Heart right ventricle (tissue), 16 donors: ENCODE measurements around the gene PTMA. TPM values are rescaled to one million over a fixed set of nuclear protein-coding genes. Genes with fewer than 3 reads are reported as not detected.

Experiments
- ATAC-seq, 8 donors: fragments of 200-7000 bp; cut with Tn5 transposase; one replicate each; pipeline ENCODE4 v1.9.1; 2020; ENCODE audit warnings: mild to moderate bottlenecking in 8 of 8, moderate library complexity in 8 of 8, moderate number of reproducible peaks in 1 of 8
- DNase-seq, 2 donors: peaks; one replicate each; pipeline ENCODE4 v3.0.0-alpha.2; 2020
- H3K27ac ChIP-seq, 10 donors: fragments of 200-600 bp; sonication (generic) in 2 of 10; one replicate each; pipeline versions ENCODE4 v1.5.0 to v1.8.0; 2020 to 2022; ENCODE audit warnings: mild to moderate bottlenecking in 3 of 10
- H3K27me3 ChIP-seq, 7 donors: fragments of 200-600 bp; one replicate each; pipeline ENCODE4 v1.8.0; 2021 to 2022; ENCODE audit warnings: mild to moderate bottlenecking in 2 of 7
- H3K36me3 ChIP-seq, 9 donors: fragments of 200-600 bp; sonication (generic) in 1 of 9; one replicate each; pipeline versions ENCODE4 v1.5.0 to v1.8.0; 2020 to 2022; ENCODE audit warnings: mild to moderate bottlenecking in 2 of 9
- H3K4me1 ChIP-seq, 9 donors: fragments of 200-600 bp; sonication (generic) in 1 of 9; one replicate each; pipeline versions ENCODE4 v1.5.0 to v1.8.0; 2020 to 2022; ENCODE audit warnings: mild to moderate bottlenecking in 4 of 9
- H3K4me3 ChIP-seq, 10 donors: fragments of 200-600 bp; sonication (generic) in 2 of 10; one replicate each; pipeline versions ENCODE4 v1.5.0 to v1.8.0; 2020 to 2022; ENCODE audit warnings: mild to moderate bottlenecking in 7 of 10, moderate library complexity in 2 of 10
- H3K9me3 ChIP-seq, 11 donors: fragments of 200-600 bp in 10 of 11; sonication (generic) in 2 of 11; one replicate each; pipeline versions ENCODE4 v1.5.0 to v1.8.0; 2013 to 2022; ENCODE audit warnings: mild to moderate bottlenecking in 2 of 11, control low read depth in 1 of 11, moderate library complexity in 1 of 11
- CTCF ChIP-seq, 9 donors: fragments of 200-600 bp; sonication (generic) in 2 of 9; IDR thresholded peaks; one replicate each; pipeline versions ENCODE4 v1.5.0 to v1.8.0; 2021 to 2022; ENCODE audit warnings: antibody characterized with exemption in 9 of 9, mild to moderate bottlenecking in 5 of 9, moderate library complexity in 1 of 9
- WGBS, 2 donors: extraction: QIAGEN DNeasy Blood & Tissue Kit; methylation state at CpG; one replicate each; pipeline ENCODE4 v1.1.7; 2013; ENCODE audit warnings: inconsistent platforms in 1 of 2; 5-methylcytosine and 5-hydroxymethylcytosine counted together
- intact Hi-C, 10 donors: fragments of 100-400 bp; cut with DNase I; formaldehyde crosslinking; loops; one replicate each; pipeline versions ENCODE4 v1.11.1 to v1.14.2; 2022
- polyA plus RNA-seq, 2 donors: library from polyadenylated mRNA; stranded (reverse); fragments of 200-250 nt; gene quantifications; one replicate each; pipeline ENCODE4 v1.2.3, GENCODE V29; 2013
- total RNA-seq, 10 donors: library from RNA; stranded (reverse); fragmentation: NEBNext Ultra II Directional in 3 of 10; extraction: Animal tissue kit (Norgen Biotek cat#: 25700) in 3 of 10; gene quantifications; one replicate each; pipeline versions ENCODE4 v1.2.1 to v1.2.4, GENCODE V29; 2021 to 2023
- donor health status: Arrhythmogenic right ventricular cardiomyopathy.
- donor health status: ischemic (EF 13 %, LVEDD 7.1; RV severe dilation, severe dysfunction).
- donor health status: healthy with polysubstance abuse.
- donor health status: DM: no; HTN: yes; CAD: no.
- donor health status: DM: no; HTN: no; CAD: no.
- donor health status: ischemic (EF 25% LVEDD 6.9; RV normal size, moderate dysfunction).
- donor health status: ischemic (EF 25% LVEDD 5.7; RV mildly dilated, moderate dysfunction).
- donor health status: healthy.
- donor health status: DM: yes; HTN: yes; CAD: no.
- donor health status: Ischemic cardiomyopathy.
- donor health status: ischemic (EF 35%, LVEDD 5.7; RV mildly dilated, moderate dysfunction).
- donor health status: nonischemic (EF 11% LVEDD 7.7; RV severe dilation, severe dysfunction).
- donor health status: DM: yes; HTN: yes; CAD: no.
- donor health status: PGD.
- donor health status: ischemic (EF 29% LVEDD 5.4; RV normal size, mild dysfunction).
- donor health status: nonischemic (EF 23%, LVEDD 6.1; RV moderate dilation, normal function).

The PTMA gene
- total and polyA plus RNA-seq, 12 donors = 133 to 626 (median 181) TPM

- H3K4me3 ChIP-seq = no peak overlapping the region
- H3K36me3 ChIP-seq = no peaks in the 10 kb centered on the region
- peaks cover 0 to 37% (median 17%) of the 10 kb centered on the region in 9 donors for H3K4me1 ChIP-seq
- WGBS, 2 donors = 86 to 89% methylated on average over 8 of the region's 8 CpGs
- ATAC-seq = no peak
- peak overlapping the region in 3 of 10 donors; percentile 3 to 55 (median 25) for H3K27ac ChIP-seq
- no peak for DNase-seq
- no peaks in the 10 kb centered on the region for H3K27me3 ChIP-seq
- no peaks in the 10 kb centered on the region for H3K9me3 ChIP-seq
- intact Hi-C loops = loop anchor here in 1 of 10 donors (2.0 kb wide), 1 partner anchor 15 kb away; no protein-coding TSS in a partner anchor
- no peak for TF ChIP-seq CTCF (IDR thresholded peaks at IDR 0.05)
Measured at GRCh38 chr2:231683292-231684235, 24.8 kb upstream of the PTMA start.

GRCh38 chr2:231684314-231685223 is 23.8 kb upstream of the PTMA start:
- no peaks in the 10 kb centered on the region for H3K36me3 ChIP-seq
- DNase-seq (peak; percentile 52 to 66), ATAC-seq (peak in 7 of 8 donors; percentile 8 to 69 (median 43))
- H3K4me1 ChIP-seq = peaks cover 0 to 42% (median 17%) of the 10 kb centered on the region in 9 donors
- 52 to 78% methylated on average over 22 of the region's 22 CpGs for WGBS, 2 donors
- peak overlapping the region in 5 of 10 donors; percentile 3 to 34 (median 25) for H3K27ac ChIP-seq
- TF ChIP-seq CTCF (IDR thresholded peaks at IDR 0.05) = no peak
- H3K4me3 ChIP-seq = no peak overlapping the region
- H3K9me3 ChIP-seq = no peaks in the 10 kb centered on the region
- intact Hi-C loops = loop anchor here in 1 of 10 donors (2.0 kb wide), 1 partner anchor 14 kb away; no protein-coding TSS in a partner anchor
- no peaks in the 10 kb centered on the region for H3K27me3 ChIP-seq

GRCh38 chr2:231685349-231686191 is 22.8 kb upstream of the PTMA start:
- peak in 2 of 9 donors; percentile 10 to 12 for TF ChIP-seq CTCF (IDR thresholded peaks at IDR 0.05)
- peaks cover 0 to 38% (median 16%) of the 10 kb centered on the region in 9 donors for H3K4me1 ChIP-seq
- no peak for ATAC-seq
- no peak for DNase-seq
- H3K9me3 ChIP-seq = no peaks in the 10 kb centered on the region
- 64 to 78% methylated on average over 20 of the region's 20 CpGs for WGBS, 2 donors
- H3K4me3 ChIP-seq = no peak overlapping the region
- no peaks in the 10 kb centered on the region for H3K27me3 ChIP-seq
- intact Hi-C loops = loop anchor here in 1 of 10 donors (2.0 kb wide), 1 partner anchor 13 kb away; no protein-coding TSS in a partner anchor
- H3K27ac ChIP-seq = no peak overlapping the region
- H3K36me3 ChIP-seq = no peaks in the 10 kb centered on the region
